Glutamatergic neuron (in vitro differentiated cells): Measurements from ENCODE around the gene INSIG1. TPM values are rescaled to one million over a fixed set of nuclear protein-coding genes. Genes with fewer than 3 reads are reported as not detected.

Source experiments
- DNase-seq: peaks from one replicate; pipeline ENCODE4 v3.0.0; 2022
- H3K27ac Mint-ChIP-seq: one replicate; pipeline ENCODE4 v1.8.0; 2020; ENCODE audit warnings: mild to moderate bottlenecking, mixed read lengths, inconsistent platforms; ENCODE audit not compliant: unreplicated experiment
- H3K27me3 Mint-ChIP-seq: one replicate; pipeline ENCODE4 v1.8.0; 2020; ENCODE audit warnings: mild to moderate bottlenecking, moderate library complexity, mixed read lengths, inconsistent platforms; ENCODE audit not compliant: unreplicated experiment
- H3K36me3 Mint-ChIP-seq: one replicate; pipeline ENCODE4 v1.8.0; 2020; ENCODE audit warnings: mild to moderate bottlenecking, mixed read lengths, inconsistent platforms; ENCODE audit not compliant: unreplicated experiment
- H3K4me1 Mint-ChIP-seq: one replicate; pipeline ENCODE4 v1.8.0; 2020; ENCODE audit warnings: mild to moderate bottlenecking, low read depth, mixed read lengths, inconsistent platforms; ENCODE audit not compliant: unreplicated experiment
- H3K4me3 Mint-ChIP-seq: one replicate; pipeline ENCODE4 v1.8.0; 2020; ENCODE audit warnings: mild to moderate bottlenecking, mixed read lengths, inconsistent platforms; ENCODE audit not compliant: unreplicated experiment
- H3K9me3 Mint-ChIP-seq: one replicate; pipeline ENCODE4 v1.8.0; 2020; ENCODE audit warnings: mild to moderate bottlenecking, moderate library complexity, mixed read lengths, inconsistent platforms; ENCODE audit not compliant: unreplicated experiment
- total RNA-seq: library from RNA; stranded (reverse); fragmentation: NEBNext Ultra II Directional; extraction: Animal tissue kit (Norgen Biotek cat#: 25700); gene quantifications from one replicate; pipeline ENCODE4 v1.2.1, GENCODE V29; 2021; ENCODE audit not compliant: unreplicated experiment
- TF ChIP-seq, protein P1 (sequence below): fragments of 200-600 bp; sonication (generic); IDR thresholded peaks from one replicate; pipeline ENCODE4 v1.5.0; 2021; ENCODE audit not compliant: partially characterized antibody, unreplicated experiment

The INSIG1 gene
- total RNA-seq, 1 donor from 2014 or later: 95.2 TPM

- TF ChIP-seq, protein P1, sequence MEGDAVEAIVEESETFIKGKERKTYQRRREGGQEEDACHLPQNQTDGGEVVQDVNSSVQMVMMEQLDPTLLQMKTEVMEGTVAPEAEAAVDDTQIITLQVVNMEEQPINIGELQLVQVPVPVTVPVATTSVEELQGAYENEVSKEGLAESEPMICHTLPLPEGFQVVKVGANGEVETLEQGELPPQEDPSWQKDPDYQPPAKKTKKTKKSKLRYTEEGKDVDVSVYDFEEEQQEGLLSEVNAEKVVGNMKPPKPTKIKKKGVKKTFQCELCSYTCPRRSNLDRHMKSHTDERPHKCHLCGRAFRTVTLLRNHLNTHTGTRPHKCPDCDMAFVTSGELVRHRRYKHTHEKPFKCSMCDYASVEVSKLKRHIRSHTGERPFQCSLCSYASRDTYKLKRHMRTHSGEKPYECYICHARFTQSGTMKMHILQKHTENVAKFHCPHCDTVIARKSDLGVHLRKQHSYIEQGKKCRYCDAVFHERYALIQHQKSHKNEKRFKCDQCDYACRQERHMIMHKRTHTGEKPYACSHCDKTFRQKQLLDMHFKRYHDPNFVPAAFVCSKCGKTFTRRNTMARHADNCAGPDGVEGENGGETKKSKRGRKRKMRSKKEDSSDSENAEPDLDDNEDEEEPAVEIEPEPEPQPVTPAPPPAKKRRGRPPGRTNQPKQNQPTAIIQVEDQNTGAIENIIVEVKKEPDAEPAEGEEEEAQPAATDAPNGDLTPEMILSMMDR: no peak
- H3K36me3 Mint-ChIP-seq: no peaks in the 10 kb centered on the region
- H3K27ac Mint-ChIP-seq: no peak overlapping the region
- H3K9me3 Mint-ChIP-seq: peaks cover 15% of the 10 kb centered on the region
- peak; percentile 3 for DNase-seq
- no peak overlapping the region for H3K4me3 Mint-ChIP-seq
- H3K4me1 Mint-ChIP-seq: peaks cover 2% of the 10 kb centered on the region
- H3K27me3 Mint-ChIP-seq: peaks cover 10% of the 10 kb centered on the region
Observed at GRCh38 chr7:155352076-155352752, 54.5 kb downstream of the INSIG1 start.

DNA sequence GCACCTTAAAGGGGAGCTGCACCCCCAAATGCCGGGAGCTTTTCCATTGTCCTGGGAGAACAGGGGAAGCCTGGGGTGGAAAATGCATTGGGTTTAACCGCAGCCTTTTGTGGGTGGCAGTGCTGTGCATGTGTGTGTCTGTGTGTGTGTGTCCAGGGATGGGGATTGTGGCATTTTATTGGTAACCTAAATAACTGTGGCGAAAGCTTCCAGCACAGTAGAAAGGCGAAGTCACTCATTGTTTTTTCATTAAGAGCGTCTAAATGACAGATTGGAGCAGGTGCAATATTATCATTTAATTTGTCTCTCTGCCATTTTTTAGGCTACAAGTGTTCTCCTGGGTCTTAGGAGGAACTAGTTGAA lies 55.1 kb downstream of the INSIG1 start:
- Mint-ChIP-seq H3K9me3 (peaks cover 15% of the 10 kb centered on the region), H3K4me1 (peaks cover 2% of the 10 kb centered on the region), H3K4me3 (no peak overlapping the region), H3K36me3 (no peaks in the 10 kb centered on the region), H3K27ac (no peak overlapping the region), H3K27me3 (peaks cover 12% of the 10 kb centered on the region)
- TF ChIP-seq, protein P1: no peak
- DNase-seq: no peak

DNA sequence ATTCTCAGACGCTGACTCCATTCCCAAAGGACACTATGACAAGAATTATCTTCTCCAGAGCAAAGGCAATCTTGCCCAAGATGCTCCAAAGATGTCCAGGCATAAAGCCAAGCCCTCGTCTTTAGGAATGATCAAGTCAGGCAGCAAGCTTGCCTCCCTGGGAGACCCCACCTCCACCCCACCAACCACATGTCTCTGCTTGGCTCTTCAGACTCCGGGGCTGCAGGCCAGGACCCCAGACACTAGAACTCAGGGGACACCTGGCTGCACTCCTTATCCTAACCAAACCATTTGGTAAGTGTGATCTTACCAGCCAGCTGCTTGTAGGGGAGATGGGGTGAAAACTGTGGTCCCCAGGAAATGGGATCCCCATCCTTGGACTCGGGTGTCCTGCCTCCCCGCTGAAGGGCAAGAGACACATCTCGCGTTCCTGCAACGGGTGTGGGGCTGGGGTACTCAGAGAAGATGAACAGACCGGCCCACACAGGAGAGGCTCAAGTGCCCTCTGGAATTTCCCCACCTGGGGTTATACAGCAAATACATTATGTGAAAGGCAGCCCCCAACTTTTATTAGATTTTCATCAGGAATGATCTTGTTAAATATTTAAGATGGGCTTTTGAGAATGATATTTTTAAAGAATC lies 55.7 kb downstream of the INSIG1 start:
- Mint-ChIP-seq H3K9me3 (peaks cover 15% of the 10 kb centered on the region), H3K4me1 (peaks cover 3% of the 10 kb centered on the region), H3K27ac (no peak overlapping the region), H3K27me3 (peaks cover 12% of the 10 kb centered on the region), H3K36me3 (no peaks in the 10 kb centered on the region), H3K4me3 (no peak overlapping the region)
- DNase-seq: peak; percentile 7
- TF ChIP-seq, protein P1: no peak

GRCh38 chr7:155354371-155355048 lies 56.8 kb downstream of the INSIG1 start:
- TF ChIP-seq, protein P1: no peak
- no peak for DNase-seq
- Mint-ChIP-seq H3K4me1 (peaks cover 3% of the 10 kb centered on the region), H3K4me3 (no peak overlapping the region), H3K27ac (no peak overlapping the region), H3K9me3 (peaks cover 15% of the 10 kb centered on the region), H3K36me3 (no peaks in the 10 kb centered on the region), H3K27me3 (peaks cover 12% of the 10 kb centered on the region)

DNA sequence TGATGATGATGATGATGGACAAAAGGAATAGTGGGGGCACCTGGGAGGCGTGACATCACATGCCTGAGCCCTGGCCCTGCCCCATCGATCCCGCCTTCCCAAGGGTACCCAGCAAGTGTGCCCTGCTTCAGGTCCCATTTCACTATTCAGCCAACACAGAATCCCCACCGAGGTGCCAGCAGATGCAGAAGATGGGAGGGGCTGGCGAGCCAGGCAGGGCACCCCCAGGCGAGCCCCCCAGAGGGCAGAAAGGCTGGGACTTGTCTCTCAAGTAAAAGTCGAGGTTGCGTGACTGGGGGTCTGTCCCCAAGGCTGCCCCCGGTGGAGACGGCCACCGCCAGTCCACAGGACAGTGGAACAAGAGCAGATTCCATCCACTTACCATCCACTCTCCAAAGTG lies 57.5 kb downstream of the INSIG1 start:
- Mint-ChIP-seq H3K27me3 (peaks cover 13% of the 10 kb centered on the region), H3K9me3 (peaks cover 15% of the 10 kb centered on the region), H3K36me3 (no peaks in the 10 kb centered on the region), H3K27ac (no peak overlapping the region), H3K4me3 (no peak overlapping the region), H3K4me1 (peaks cover 3% of the 10 kb centered on the region)
- DNase-seq: peak; percentile 9
- TF ChIP-seq, protein P1: no peak
